Ramos (cell line): ENCODE measurements around the gene KCNN3.

Source experiments
- in situ Hi-C: fragments of 300-500 bp; cut with MboI; formaldehyde crosslinking; loops from one replicate; pipeline ENCODE4 v1.14.3; 2022; ENCODE audit warnings: low sequenced_read_pairs; ENCODE audit not compliant: unreplicated experiment

The KCNN3 gene

GRCh38 chr1:154744352-154745035 lies 125.6 kb downstream of the KCNN3 start:
- in situ Hi-C loops: no loop called here

GRCh38 chr1:154743526-154744036 lies 126.5 kb downstream of the KCNN3 start:
- in situ Hi-C loops: no loop called here

GRCh38 chr1:154742606-154743005 lies 127.5 kb downstream of the KCNN3 start:
- in situ Hi-C loops: no loop called here

GRCh38 chr1:154741741-154742495 lies 128.2 kb downstream of the KCNN3 start:
- in situ Hi-C loops: no loop called here

GRCh38 chr1:154741327-154741726 lies 128.8 kb downstream of the KCNN3 start:
- in situ Hi-C loops: no loop called here

- in situ Hi-C loops: no loop called here
These were observed 130.4 kb downstream of the KCNN3 start for GRCh38 chr1:154739654-154740053.

- in situ Hi-C loops: no loop called here
These were observed 133.2 kb downstream of the KCNN3 start for GRCh38 chr1:154736841-154737240.

- in situ Hi-C loops: no loop called here
These were observed 134.3 kb downstream of the KCNN3 start for GRCh38 chr1:154735804-154736168.

- in situ Hi-C loops: no loop called here
These were observed 134.8 kb downstream of the KCNN3 start for GRCh38 chr1:154735061-154735803.

GRCh38 chr1:154733621-154734020 lies 136.5 kb downstream of the KCNN3 start:
- in situ Hi-C loops: no loop called here

GRCh38 chr1:154730986-154731489 lies 139.0 kb downstream of the KCNN3 start:
- in situ Hi-C loops: no loop called here

GRCh38 chr1:154730259-154730658 lies 139.8 kb downstream of the KCNN3 start:
- in situ Hi-C loops: no loop called here

- in situ Hi-C loops: no loop called here
These were observed 140.5 kb downstream of the KCNN3 start for GRCh38 chr1:154729577-154729976.

GRCh38 chr1:154729031-154729442 lies 141.0 kb downstream of the KCNN3 start:
- in situ Hi-C loops: no loop called here

- in situ Hi-C loops: no loop called here
These were observed 143.0 kb downstream of the KCNN3 start for GRCh38 chr1:154726896-154727753.

GRCh38 chr1:154726443-154726842 lies 143.6 kb downstream of the KCNN3 start:
- in situ Hi-C loops: no loop called here

- in situ Hi-C loops: no loop called here
These were observed 144.2 kb downstream of the KCNN3 start for GRCh38 chr1:154725865-154726264.

- in situ Hi-C loops: no loop called here
These were observed 149.5 kb downstream of the KCNN3 start for GRCh38 chr1:154720328-154721297.
